ENCODE data around the gene UBE3B. TPM values are rescaled to one million over a fixed set of nuclear protein-coding genes. Genes with fewer than 3 reads are reported as not detected.

UBE3B gene
- total RNA-seq, 1 experiment from 2014 or later = 29.3 TPM

GRCh38 chr12:109524466-109525278, 47.2 kb downstream of the UBE3B start (continued):
- TF ChIP-seq CDX4 (CRISPR knock-in tag; IDR thresholded peaks at IDR 0.05; ENCODE audit: borderline replicate concordance) (no peak), MXD4 (CRISPR knock-in tag; IDR thresholded peaks at IDR 0.05; ENCODE audit: borderline replicate concordance) (no peak), ZNF317 (CRISPR knock-in tag; IDR thresholded peaks at IDR 0.05; ENCODE audit: borderline replicate concordance, low read depth) (no peak), ZNF532 (CRISPR knock-in tag; IDR thresholded peaks at IDR 0.05; ENCODE audit: borderline replicate concordance) (no peak), ZBTB21 (CRISPR knock-in tag; IDR thresholded peaks at IDR 0.05; ENCODE audit: borderline replicate concordance) (no peak), ZNF671 (CRISPR knock-in tag; IDR thresholded peaks at IDR 0.05) (no peak)

- ChIA-PET CTCF (no interaction called here), POLR2A (no interaction called here)
- Mint-ChIP-seq H3K36me3 (peaks cover 29% of the 10 kb centered on the region), H3K4me1 (peaks cover 8% of the 10 kb centered on the region), H3K4me3 (no peak overlapping the region), H3K27ac (no peak overlapping the region), H3K27me3 (ENCODE audit: low read depth) (no peaks in the 10 kb centered on the region), H3K9me3 (no peaks in the 10 kb centered on the region)
- TF ChIP-seq OVOL2 (CRISPR knock-in tag; IDR thresholded peaks at IDR 0.05; ENCODE audit: borderline replicate concordance) (no peak), GABPB1 (CRISPR knock-in tag; IDR thresholded peaks at IDR 0.05) (no peak), ZNF671 (CRISPR knock-in tag; IDR thresholded peaks at IDR 0.05) (no peak), EMX1 (CRISPR knock-in tag; IDR thresholded peaks at IDR 0.05) (no peak), USF1 (CRISPR knock-in tag; IDR thresholded peaks at IDR 0.05) (no peak), IRF1 (CRISPR knock-in tag; IDR thresholded peaks at IDR 0.05) (no peak), MAX (CRISPR knock-in tag; IDR thresholded peaks at IDR 0.05) (no peak), E2F1 (CRISPR knock-in tag; IDR thresholded peaks at IDR 0.05) (no peak), SP1 (CRISPR knock-in tag; conservative IDR thresholded peaks at IDR 0.05) (no peak), ZNF317 (CRISPR knock-in tag; IDR thresholded peaks at IDR 0.05; ENCODE audit: borderline replicate concordance, low read depth) (no peak), ZNF138 (CRISPR knock-in tag; conservative IDR thresholded peaks at IDR 0.05) (no peak), GTF2I (CRISPR knock-in tag; conservative IDR thresholded peaks at IDR 0.05) (no peak), NFATC4 (CRISPR knock-in tag; IDR thresholded peaks at IDR 0.05) (no peak), ZNF512 (CRISPR knock-in tag; IDR thresholded peaks at IDR 0.05; ENCODE audit: borderline replicate concordance) (no peak), SOX15 (CRISPR knock-in tag; IDR thresholded peaks at IDR 0.05) (no peak), NR2C2 (CRISPR knock-in tag; IDR thresholded peaks at IDR 0.05) (no peak), AR (CRISPR knock-in tag; IDR thresholded peaks at IDR 0.05) (no peak), SMAD3 (CRISPR knock-in tag; IDR thresholded peaks at IDR 0.05; ENCODE audit: borderline replicate concordance) (no peak)
- DNase-seq (ENCODE audit: low spot score) (no peak), ATAC-seq (no peak)
Measured at GRCh38 chr12:109525279-109525585, 47.8 kb downstream of the UBE3B start.
